HepG2 (cell line): ENCODE measurements around the gene RBM12. TPM values are rescaled to one million over a fixed set of nuclear protein-coding genes. Genes with fewer than 3 reads are reported as not detected.

Experiments used
- ARID5B ChIP-seq: IDR thresholded peaks from 2 replicates; pipeline ENCODE4 v1.4.0; 2020; ENCODE audit warnings: mild to moderate bottlenecking, missing genetic modification reagents
- CHD4 ChIP-seq: fragments of 200-600 bp; sonication (generic); IDR thresholded peaks from 2 replicates; pipeline ENCODE4 v1.7.0; 2017; ENCODE audit warnings: mild to moderate bottlenecking, low read length, borderline replicate concordance
- KLF12 ChIP-seq: sonication (generic); formaldehyde crosslinking; IDR thresholded peaks from 2 replicates; pipeline ENCODE4 v1.4.0; 2020; ENCODE audit warnings: missing genetic modification reagents, borderline replicate concordance
- KLF13 ChIP-seq: sonication (generic); formaldehyde crosslinking; IDR thresholded peaks from 2 replicates; pipeline ENCODE4 v1.4.0; 2020; ENCODE audit warnings: mild to moderate bottlenecking, missing genetic modification reagents
- KLF15 ChIP-seq: sonication (generic); formaldehyde crosslinking; IDR thresholded peaks from 2 replicates; pipeline ENCODE4 v1.8.1; 2023; ENCODE audit warnings: borderline replicate concordance, mild to moderate bottlenecking, inconsistent platforms, missing genetic modification reagents, mixed read lengths
- MXD1 ChIP-seq: sonication (generic); formaldehyde crosslinking; IDR thresholded peaks from 2 replicates; pipeline ENCODE4 v1.4.0; 2020; ENCODE audit warnings: mild to moderate bottlenecking, missing genetic modification reagents
- NFE2L2 ChIP-seq: fragments of 150-350 bp; IDR thresholded peaks from 2 replicates; pipeline ENCODE4 v1.6.1; 2014; ENCODE audit warnings: low read length
- NR2C2 ChIP-seq: sonication (generic); formaldehyde crosslinking; IDR thresholded peaks from 2 replicates; pipeline ENCODE4 v1.4.0; 2020; ENCODE audit warnings: missing genetic modification reagents, mild to moderate bottlenecking, moderate library complexity, borderline replicate concordance
- POLR2G ChIP-seq: fragments of 200-400 bp; formaldehyde crosslinking; IDR thresholded peaks from 2 replicates; pipeline ENCODE4 v1.6.1; 2018; ENCODE audit warnings: mild to moderate bottlenecking, low read depth, low read length, moderate library complexity
- RNF219 ChIP-seq: sonication (generic); formaldehyde crosslinking; IDR thresholded peaks from 2 replicates; pipeline ENCODE4 v1.5.0; 2020; ENCODE audit warnings: mild to moderate bottlenecking, missing genetic modification reagents
- RXRA ChIP-seq: sonication (generic); formaldehyde crosslinking; IDR thresholded peaks from 2 replicates; pipeline ENCODE4 v1.5.1; 2020; ENCODE audit warnings: missing genetic modification reagents
- SIN3B ChIP-seq: fragments of 150-350 bp; IDR thresholded peaks from 2 replicates; pipeline ENCODE4 v1.6.1; 2014; ENCODE audit warnings: low read length
- SSRP1 ChIP-seq: IDR thresholded peaks from 2 replicates; pipeline ENCODE4 v1.6.1; 2016; ENCODE audit warnings: control low read depth
- TERF1 ChIP-seq: sonication (generic); formaldehyde crosslinking; IDR thresholded peaks from 2 replicates; pipeline ENCODE4 v1.8.0; 2022; ENCODE audit warnings: mild to moderate bottlenecking, missing genetic modification reagents, moderate library complexity
- ZNF138 ChIP-seq: sonication (generic); formaldehyde crosslinking; IDR thresholded peaks from 2 replicates; pipeline ENCODE4 v1.5.0; 2020; ENCODE audit warnings: mild to moderate bottlenecking, low read depth, missing genetic modification reagents
- ZNF235 ChIP-seq: sonication (generic); formaldehyde crosslinking; IDR thresholded peaks from 2 replicates; pipeline ENCODE4 v1.8.1; 2023; ENCODE audit warnings: mild to moderate bottlenecking, missing genetic modification reagents, borderline replicate concordance
- ZNF431 ChIP-seq: sonication (generic); formaldehyde crosslinking; IDR thresholded peaks from 2 replicates; pipeline ENCODE4 v1.9.0; 2022; ENCODE audit warnings: missing genetic modification reagents, low read depth, mild to moderate bottlenecking, borderline replicate concordance
- ZNF576 ChIP-seq: sonication (generic); formaldehyde crosslinking; IDR thresholded peaks from 2 replicates; pipeline ENCODE4 v1.4.0; 2020; ENCODE audit warnings: mild to moderate bottlenecking, missing genetic modification reagents
- ZNF678 ChIP-seq: sonication (generic); formaldehyde crosslinking; IDR thresholded peaks from 2 replicates; pipeline ENCODE4 v1.4.0; 2020; ENCODE audit warnings: mild to moderate bottlenecking, missing genetic modification reagents
- ZNF720 ChIP-seq: sonication (generic); formaldehyde crosslinking; IDR thresholded peaks from 2 replicates; pipeline ENCODE4 v1.4.0; 2020; ENCODE audit warnings: missing genetic modification reagents
- polyA plus RNA-seq, 8 experiments: library from polyadenylated mRNA; depleted of rRNA in 3 of 8; stranded (reverse) in 7 of 8; unstranded in 1 of 8; fragments of >200 nt; fragmentation: Illumina TruSeq in 4 of 8; extraction: Trizol in 4 of 8; gene quantifications; 2 replicates each; pipeline versions ENCODE4 v1.2.1 to v1.2.3, GENCODE V29; 2011 to 2016; ENCODE audit warnings: low read depth in 4 of 8, missing spikeins in 1 of 8, mixed read lengths in 1 of 8; ENCODE audit not compliant: insufficient read depth in 1 of 8
- total RNA-seq, 5 experiments: library from RNA; depleted of rRNA; stranded (reverse); fragments of >200 nt; fragmentation: Illumina TruSeq; extraction: Trizol; gene quantifications; 2 replicates each; pipeline ENCODE4 v1.2.3, GENCODE V29; 2016; ENCODE audit warnings: low read depth in 1 of 5

Gene RBM12
- total and polyA plus RNA-seq, 2 of the 13 experiments (the other 11 are each of a cell fraction or from before 2014, with no cell fraction given) = 97.9 to 104 TPM

- TF ChIP-seq ARID5B (CRISPR knock-in tag) (no peak), SIN3B (no peak), POLR2G (peak; percentile 11; the same call in 1 of the 2 replicates), MXD1 (CRISPR knock-in tag) (peak; percentile 61; the same call in 1 of the 2 replicates), ZNF138 (0 out of 2 replicates have a peak, but pooled peaks have one; percentile 25), RNF219 (CRISPR knock-in tag) (0 out of 2 replicates have a peak, but pooled peaks have one; percentile 60), SSRP1 (CRISPR knock-in tag) (0 out of 2 replicates have a peak, but pooled peaks have one; percentile 20), KLF15 (no peak), TERF1 (CRISPR knock-in tag) (no peak), CHD4 (no peak), KLF13 (CRISPR knock-in tag) (no peak), NR2C2 (peak; percentile 34; the same call in 1 of the 2 replicates), ZNF678 (CRISPR knock-in tag) (no peak), ZNF431 (0 out of 2 replicates have a peak, but pooled peaks have one; percentile 8), KLF12 (CRISPR knock-in tag) (0 out of 2 replicates have a peak, but pooled peaks have one; percentile 36), RXRA (CRISPR knock-in tag) (peak; percentile 12; the same call in 1 of the 2 replicates), ZNF576 (CRISPR knock-in tag) (0 out of 2 replicates have a peak, but pooled peaks have one; percentile 57), ZNF235 (peak; percentile 64; the same call in 1 of the 2 replicates), ZNF720 (CRISPR knock-in tag) (0 out of 2 replicates have a peak, but pooled peaks have one; percentile 62), NFE2L2 (0 out of 2 replicates have a peak, but pooled peaks have one; percentile 5)
Measured at GRCh38 chr20:35618263-35619131, 46.2 kb downstream of the RBM12 start (continued).
